ENCODE data around the gene CREB5.

CREB5 gene

GRCh38 chr7:28868712-28869111, 456.4 kb downstream of the CREB5 start:
- no peak for DNase-seq (ENCODE audit: extremely low read depth, insufficient read length)
- Histone ChIP-seq H3K27me3 (replicated peaks; ENCODE audit: control insufficient read depth, insufficient read depth, low read length) (no peaks in the 10 kb centered on the region), H3K36me3 (ENCODE audit: control insufficient read depth, insufficient read depth, low read length) (no peaks in the 10 kb centered on the region), H3K4me3 (replicated peaks; ENCODE audit: low read depth, low read length) (no peak overlapping the region)
- no peak for TF ChIP-seq CTCF (IDR thresholded peaks at IDR 0.05; ENCODE audit: insufficient read depth, low read length, poor library complexity, severe bottlenecking)

- no peak overlapping the region for H3K4me3 ChIP-seq (replicated peaks; ENCODE audit: low read depth, low read length)
- H3K36me3 ChIP-seq (ENCODE audit: control insufficient read depth, insufficient read depth, low read length) = no peaks in the 10 kb centered on the region
- DNase-seq (ENCODE audit: extremely low read depth, insufficient read length) = no peak
- H3K27me3 ChIP-seq (replicated peaks; ENCODE audit: control insufficient read depth, insufficient read depth, low read length) = no peaks in the 10 kb centered on the region; the same call in 1 of the 2 replicates
- TF ChIP-seq CTCF (IDR thresholded peaks at IDR 0.05; ENCODE audit: insufficient read depth, low read length, poor library complexity, severe bottlenecking) = no peak
Observed at GRCh38 chr7:28871077-28871476, 458.8 kb downstream of the CREB5 start.

GRCh38 chr7:28871631-28872030, 459.3 kb downstream of the CREB5 start:
- no peak for TF ChIP-seq CTCF (IDR thresholded peaks at IDR 0.05; ENCODE audit: insufficient read depth, low read length, poor library complexity, severe bottlenecking)
- no peaks in the 10 kb centered on the region; the same call in 1 of the 2 replicates for H3K27me3 ChIP-seq (replicated peaks; ENCODE audit: control insufficient read depth, insufficient read depth, low read length)
- no peak for DNase-seq (ENCODE audit: extremely low read depth, insufficient read length)
- H3K36me3 ChIP-seq (ENCODE audit: control insufficient read depth, insufficient read depth, low read length) = no peaks in the 10 kb centered on the region
- no peak overlapping the region for H3K4me3 ChIP-seq (replicated peaks; ENCODE audit: low read depth, low read length)

GRCh38 chr7:28872226-28872625, 459.9 kb downstream of the CREB5 start:
- H3K27me3 ChIP-seq (replicated peaks; ENCODE audit: control insufficient read depth, insufficient read depth, low read length) = no peaks in the 10 kb centered on the region; the same call in 1 of the 2 replicates
- no peaks in the 10 kb centered on the region for H3K36me3 ChIP-seq (ENCODE audit: control insufficient read depth, insufficient read depth, low read length)
- TF ChIP-seq CTCF (IDR thresholded peaks at IDR 0.05; ENCODE audit: insufficient read depth, low read length, poor library complexity, severe bottlenecking) = no peak
- H3K4me3 ChIP-seq (replicated peaks; ENCODE audit: low read depth, low read length) = no peak overlapping the region
- DNase-seq (ENCODE audit: extremely low read depth, insufficient read length) = no peak

- Histone ChIP-seq H3K4me3 (replicated peaks; ENCODE audit: low read depth, low read length) (no peak overlapping the region), H3K27me3 (replicated peaks; ENCODE audit: control insufficient read depth, insufficient read depth, low read length) (no peaks in the 10 kb centered on the region; the same call in 1 of the 2 replicates), H3K36me3 (ENCODE audit: control insufficient read depth, insufficient read depth, low read length) (no peaks in the 10 kb centered on the region)
- TF ChIP-seq CTCF (IDR thresholded peaks at IDR 0.05; ENCODE audit: insufficient read depth, low read length, poor library complexity, severe bottlenecking) = no peak
- DNase-seq (ENCODE audit: extremely low read depth, insufficient read length) = no peak
Observed at GRCh38 chr7:28873365-28873764, 461.0 kb downstream of the CREB5 start.

- DNase-seq (ENCODE audit: extremely low read depth, insufficient read length) = no peak
- H3K4me3 ChIP-seq (replicated peaks; ENCODE audit: low read depth, low read length) = no peak overlapping the region
- TF ChIP-seq CTCF (IDR thresholded peaks at IDR 0.05; ENCODE audit: insufficient read depth, low read length, poor library complexity, severe bottlenecking) = no peak
- no peaks in the 10 kb centered on the region for H3K36me3 ChIP-seq (ENCODE audit: control insufficient read depth, insufficient read depth, low read length)
- no peaks in the 10 kb centered on the region; the same call in 1 of the 2 replicates for H3K27me3 ChIP-seq (replicated peaks; ENCODE audit: control insufficient read depth, insufficient read depth, low read length)
Observed at GRCh38 chr7:28874001-28874400, 461.7 kb downstream of the CREB5 start.

All from GM06990 (cell line).